ENCODE results near the gene GLTPD2. TPM values are rescaled to one million over a fixed set of nuclear protein-coding genes. Genes with fewer than 3 reads are reported as not detected.

Gene GLTPD2
- not detected for total RNA-seq

DNA sequence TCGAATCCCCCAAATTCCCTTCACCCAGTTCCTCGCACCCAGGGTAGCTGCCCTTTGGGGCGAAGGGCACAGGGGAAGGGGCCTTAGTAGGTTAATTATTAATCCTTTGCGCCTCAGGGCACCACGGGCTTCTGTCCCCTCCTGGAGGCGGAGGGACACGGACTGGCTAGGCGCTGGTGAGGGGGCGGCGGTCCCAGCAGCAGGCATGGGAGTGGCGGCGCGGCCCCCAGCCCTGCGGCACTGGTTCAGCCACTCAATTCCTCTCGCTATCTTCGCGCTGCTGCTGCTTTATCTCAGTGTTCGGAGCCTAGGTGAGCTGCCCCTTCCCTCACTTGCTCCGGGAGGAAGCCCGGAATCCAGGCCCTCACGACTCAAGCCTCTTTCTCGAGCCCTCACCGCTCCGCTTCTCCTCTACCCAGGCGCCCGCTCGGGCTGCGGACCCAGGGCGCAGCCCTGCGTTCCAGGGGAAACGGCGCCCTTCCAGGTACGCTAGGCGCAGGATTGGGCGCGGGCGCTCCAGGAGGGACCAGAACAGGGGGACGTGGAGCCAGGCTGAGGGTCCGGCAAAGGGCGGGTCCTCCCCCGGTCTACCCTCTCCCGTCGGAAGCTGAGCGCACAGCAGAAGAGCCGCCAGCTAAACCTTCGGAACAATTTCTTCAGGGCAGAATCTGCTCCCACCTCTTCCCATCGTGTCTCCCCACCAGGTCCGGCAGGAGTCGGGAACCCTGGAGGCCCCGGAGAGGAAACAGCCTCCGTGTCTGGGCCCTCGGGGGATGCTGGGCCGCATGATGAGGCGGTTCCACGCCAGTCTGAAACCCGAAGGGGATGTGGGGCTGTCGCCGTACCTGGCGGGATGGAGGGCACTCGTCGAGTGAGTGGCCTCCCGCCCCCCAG, at the start of gene GLTPD2:
Gene GLTPD2, plus strand, starts transcription at position 158 of the 894 bp plus-strand sequence. Its CDS starts 48 bp downstream, at position 206.
- TF ChIP-seq, protein P1, sequence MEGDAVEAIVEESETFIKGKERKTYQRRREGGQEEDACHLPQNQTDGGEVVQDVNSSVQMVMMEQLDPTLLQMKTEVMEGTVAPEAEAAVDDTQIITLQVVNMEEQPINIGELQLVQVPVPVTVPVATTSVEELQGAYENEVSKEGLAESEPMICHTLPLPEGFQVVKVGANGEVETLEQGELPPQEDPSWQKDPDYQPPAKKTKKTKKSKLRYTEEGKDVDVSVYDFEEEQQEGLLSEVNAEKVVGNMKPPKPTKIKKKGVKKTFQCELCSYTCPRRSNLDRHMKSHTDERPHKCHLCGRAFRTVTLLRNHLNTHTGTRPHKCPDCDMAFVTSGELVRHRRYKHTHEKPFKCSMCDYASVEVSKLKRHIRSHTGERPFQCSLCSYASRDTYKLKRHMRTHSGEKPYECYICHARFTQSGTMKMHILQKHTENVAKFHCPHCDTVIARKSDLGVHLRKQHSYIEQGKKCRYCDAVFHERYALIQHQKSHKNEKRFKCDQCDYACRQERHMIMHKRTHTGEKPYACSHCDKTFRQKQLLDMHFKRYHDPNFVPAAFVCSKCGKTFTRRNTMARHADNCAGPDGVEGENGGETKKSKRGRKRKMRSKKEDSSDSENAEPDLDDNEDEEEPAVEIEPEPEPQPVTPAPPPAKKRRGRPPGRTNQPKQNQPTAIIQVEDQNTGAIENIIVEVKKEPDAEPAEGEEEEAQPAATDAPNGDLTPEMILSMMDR (IDR thresholded peaks at IDR 0.05; ENCODE audit: low read depth), result no peak

GRCh38 chr17:4739122-4740024, 49.4 kb upstream of the GLTPD2 start, which contains the start of the genes CXCL16 and ZMYND15:
TSS of gene CXCL16 (minus strand) at chr17:4739928. CDS start at chr17:4739339, 589 bp downstream.
TSS of gene ZMYND15 (plus strand) at chr17:4739833. CDS start at chr17:4740549, 716 bp downstream.
- TF ChIP-seq, protein P1 (IDR thresholded peaks at IDR 0.05; ENCODE audit: low read depth), result no peak

- TF ChIP-seq, protein P1 (IDR thresholded peaks at IDR 0.05; ENCODE audit: low read depth), result no peak
Measured at GRCh38 chr17:4740025-4740351, 48.8 kb upstream of the GLTPD2 start.

DNA sequence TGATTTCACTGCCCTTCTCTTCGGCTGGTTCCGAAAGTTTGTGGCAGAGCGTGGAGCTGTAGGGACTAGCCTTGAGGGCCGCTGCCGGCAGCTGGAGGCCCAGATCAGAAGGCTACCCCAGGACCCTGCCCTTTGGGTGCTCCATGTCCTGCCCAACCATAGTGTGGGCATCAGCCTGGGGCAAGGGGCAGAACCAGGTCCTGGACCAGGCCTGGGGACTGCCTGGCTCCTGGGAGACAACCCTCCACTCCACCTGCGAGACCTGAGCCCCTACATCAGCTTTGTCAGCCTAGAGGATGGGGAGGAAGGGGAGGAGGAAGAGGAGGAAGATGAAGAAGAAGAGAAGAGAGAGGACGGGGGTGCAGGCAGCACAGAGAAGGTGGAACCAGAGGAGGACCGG, 48.2 kb upstream of the GLTPD2 start:
- TF ChIP-seq, protein P1 (IDR thresholded peaks at IDR 0.05; ENCODE audit: low read depth), result no peak

- TF ChIP-seq, protein P1 (IDR thresholded peaks at IDR 0.05; ENCODE audit: low read depth), result no peak
Measured at GRCh38 chr17:4741544-4741943, 47.2 kb upstream of the GLTPD2 start.

DNA sequence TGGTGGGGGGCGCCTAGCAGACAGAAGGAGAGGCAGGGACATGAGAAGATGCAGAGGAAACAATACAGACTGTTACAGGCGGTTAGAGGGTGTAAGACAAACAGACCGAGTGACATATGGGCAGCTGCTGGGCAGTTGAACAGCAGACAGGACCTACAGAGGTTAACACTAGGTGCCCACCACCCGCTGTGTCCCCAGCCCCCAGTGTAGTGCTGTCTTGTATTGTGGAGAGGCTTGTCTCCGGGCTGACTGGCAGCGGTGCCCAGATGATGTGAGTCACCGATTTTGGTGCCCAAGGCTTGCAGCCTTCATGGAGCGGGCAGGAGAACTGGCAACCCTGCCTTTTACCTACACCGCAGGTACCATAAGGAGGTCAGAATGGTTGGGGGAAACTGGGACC, 46.6 kb upstream of the GLTPD2 start:
- TF ChIP-seq, protein P1 (IDR thresholded peaks at IDR 0.05; ENCODE audit: low read depth), result no peak

- TF ChIP-seq, protein P1 (IDR thresholded peaks at IDR 0.05; ENCODE audit: low read depth), result no peak
Measured at GRCh38 chr17:4742629-4743028, 46.1 kb upstream of the GLTPD2 start.
